AG09309 (cell line): ENCODE measurements around the gene PPP1R18.
"Not testable (repeated sequence)": the region's sequence is repeated elsewhere in the genome, so short reads cannot be mapped to it uniquely, and the experiment has no call there.

ENCODE experiments used
- DNase-seq: peaks from one replicate; pipeline ENCODE4 v3.0.0-alpha.2; 2010; ENCODE audit warnings: low read depth
- H3K4me3 ChIP-seq: 2 replicates; pipeline ENCODE4 v1.5.1; 2011; ENCODE audit warnings: mild to moderate bottlenecking, low read depth, low read length, moderate library complexity; ENCODE audit not compliant: control insufficient read depth
- TF ChIP-seq, protein P1 (sequence below): IDR thresholded peaks from 2 replicates; pipeline ENCODE4 v1.5.1; 2011; ENCODE audit warnings: mild to moderate bottlenecking, low read depth, low read length, inconsistent platforms; ENCODE audit not compliant: insufficient read depth, control insufficient read depth; ENCODE audit errors: missing control alignments

Gene PPP1R18

DNA sequence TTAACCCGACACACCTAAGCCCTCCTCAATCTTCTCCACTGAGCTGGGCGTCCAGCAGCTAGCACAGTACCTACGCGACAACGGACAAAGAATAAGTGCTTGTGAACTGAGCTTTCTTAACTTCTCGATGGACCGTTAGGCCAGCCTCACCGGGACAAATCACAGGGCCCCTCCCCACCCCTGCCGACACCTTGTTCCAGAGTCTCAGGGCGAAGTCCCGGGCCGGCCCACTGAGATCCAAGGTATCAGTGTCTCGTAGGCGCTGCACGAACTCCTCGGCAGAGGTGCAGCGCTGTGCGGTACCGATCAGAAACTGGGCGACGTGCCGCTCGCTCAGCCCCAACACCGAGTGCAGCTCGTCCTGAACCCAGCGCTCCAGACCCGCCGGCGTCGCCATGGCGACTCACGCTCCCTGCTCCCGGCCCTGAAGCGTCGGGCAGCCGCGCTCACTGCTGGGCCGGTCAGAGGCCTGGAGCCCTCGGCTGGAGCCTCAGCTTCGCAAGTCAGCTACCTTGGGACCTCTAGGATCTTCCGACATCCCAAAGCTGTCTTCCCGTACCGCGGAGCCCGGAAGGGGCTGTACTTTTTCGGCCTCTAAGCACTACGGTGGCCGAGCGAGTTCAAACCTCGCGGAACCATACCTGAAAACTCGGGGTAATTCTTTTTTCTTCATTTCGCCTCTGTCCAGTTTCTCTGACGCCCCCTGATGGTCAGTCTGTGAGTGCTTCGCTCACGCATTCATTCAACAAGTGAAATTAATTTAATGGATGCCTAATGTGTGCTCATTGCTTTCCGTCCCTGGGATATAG is 13.8 kb downstream of the PPP1R18 start, which contains the start of gene DHX16:
TSS of gene DHX16 (minus strand) at position 562 of the 809 bp plus-strand sequence. CDS start at position 397, 165 bp downstream.
- H3K4me3 ChIP-seq = peak within 1 kb of the TSS; percentile 74
- peak; percentile 93 for DNase-seq
- TF ChIP-seq, protein P1, sequence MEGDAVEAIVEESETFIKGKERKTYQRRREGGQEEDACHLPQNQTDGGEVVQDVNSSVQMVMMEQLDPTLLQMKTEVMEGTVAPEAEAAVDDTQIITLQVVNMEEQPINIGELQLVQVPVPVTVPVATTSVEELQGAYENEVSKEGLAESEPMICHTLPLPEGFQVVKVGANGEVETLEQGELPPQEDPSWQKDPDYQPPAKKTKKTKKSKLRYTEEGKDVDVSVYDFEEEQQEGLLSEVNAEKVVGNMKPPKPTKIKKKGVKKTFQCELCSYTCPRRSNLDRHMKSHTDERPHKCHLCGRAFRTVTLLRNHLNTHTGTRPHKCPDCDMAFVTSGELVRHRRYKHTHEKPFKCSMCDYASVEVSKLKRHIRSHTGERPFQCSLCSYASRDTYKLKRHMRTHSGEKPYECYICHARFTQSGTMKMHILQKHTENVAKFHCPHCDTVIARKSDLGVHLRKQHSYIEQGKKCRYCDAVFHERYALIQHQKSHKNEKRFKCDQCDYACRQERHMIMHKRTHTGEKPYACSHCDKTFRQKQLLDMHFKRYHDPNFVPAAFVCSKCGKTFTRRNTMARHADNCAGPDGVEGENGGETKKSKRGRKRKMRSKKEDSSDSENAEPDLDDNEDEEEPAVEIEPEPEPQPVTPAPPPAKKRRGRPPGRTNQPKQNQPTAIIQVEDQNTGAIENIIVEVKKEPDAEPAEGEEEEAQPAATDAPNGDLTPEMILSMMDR = peak; percentile 82

DNA sequence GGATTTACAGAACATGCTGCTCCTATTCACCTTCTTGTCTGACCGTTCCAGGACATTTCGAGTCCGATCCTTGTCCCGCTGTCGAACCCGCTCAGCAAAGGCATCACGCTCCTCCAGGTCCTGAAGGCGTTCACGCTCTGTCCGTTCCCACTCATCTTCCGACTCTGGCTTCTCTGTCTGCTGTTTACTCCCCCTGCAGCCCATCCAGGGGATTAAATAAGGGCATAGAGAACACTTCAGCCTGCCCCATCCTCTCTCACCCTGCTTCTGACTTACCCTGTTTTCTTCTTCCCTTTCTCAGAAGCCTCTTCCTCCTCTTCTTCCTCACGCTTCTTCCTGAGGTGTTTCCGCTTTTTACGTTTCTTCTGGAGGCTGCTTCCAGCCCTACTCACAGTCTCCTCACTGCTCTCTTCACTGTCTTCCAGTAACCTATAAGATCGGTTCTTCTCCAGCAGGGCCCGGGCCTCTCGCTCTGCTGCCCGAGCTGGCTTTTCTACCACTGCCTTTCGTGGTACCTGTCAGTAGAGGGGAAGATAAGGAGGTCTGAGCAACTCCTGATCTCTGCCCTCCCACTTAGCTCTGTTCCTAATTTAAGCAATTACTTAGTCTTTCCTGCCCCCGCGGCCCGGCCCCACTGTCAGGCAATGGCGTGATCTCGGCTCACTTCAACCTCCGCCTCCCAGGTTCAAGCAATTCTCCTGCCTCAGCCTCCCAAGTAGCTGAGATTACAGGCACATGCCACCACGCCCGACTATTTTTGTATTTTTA is 15.5 kb downstream of the PPP1R18 start:
- TF ChIP-seq, protein P1 = peak; percentile 12
- H3K4me3 ChIP-seq = no peak overlapping the region
- no peak for DNase-seq

DNA sequence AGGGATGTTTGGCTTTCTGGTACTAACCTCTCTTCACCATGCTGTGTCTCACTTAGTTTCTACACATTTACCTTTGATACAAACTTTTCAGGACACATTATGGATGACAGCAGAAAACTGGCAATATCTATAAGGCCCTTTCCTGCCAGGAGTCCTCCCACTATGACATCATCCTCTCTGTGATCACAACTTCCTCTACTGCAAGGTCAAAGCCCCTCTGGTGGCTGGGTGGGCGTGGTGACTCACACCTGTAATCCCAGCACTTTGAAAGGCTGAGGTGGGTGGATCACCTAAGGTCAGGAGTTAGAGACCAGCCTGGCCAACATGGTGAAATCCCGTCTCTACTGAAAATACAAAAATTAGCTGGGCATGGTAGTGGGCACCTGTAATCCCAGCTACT is 20.1 kb downstream of the PPP1R18 start:
- DNase-seq, H3K4me3 ChIP-seq: not testable (repeated sequence)

DNA sequence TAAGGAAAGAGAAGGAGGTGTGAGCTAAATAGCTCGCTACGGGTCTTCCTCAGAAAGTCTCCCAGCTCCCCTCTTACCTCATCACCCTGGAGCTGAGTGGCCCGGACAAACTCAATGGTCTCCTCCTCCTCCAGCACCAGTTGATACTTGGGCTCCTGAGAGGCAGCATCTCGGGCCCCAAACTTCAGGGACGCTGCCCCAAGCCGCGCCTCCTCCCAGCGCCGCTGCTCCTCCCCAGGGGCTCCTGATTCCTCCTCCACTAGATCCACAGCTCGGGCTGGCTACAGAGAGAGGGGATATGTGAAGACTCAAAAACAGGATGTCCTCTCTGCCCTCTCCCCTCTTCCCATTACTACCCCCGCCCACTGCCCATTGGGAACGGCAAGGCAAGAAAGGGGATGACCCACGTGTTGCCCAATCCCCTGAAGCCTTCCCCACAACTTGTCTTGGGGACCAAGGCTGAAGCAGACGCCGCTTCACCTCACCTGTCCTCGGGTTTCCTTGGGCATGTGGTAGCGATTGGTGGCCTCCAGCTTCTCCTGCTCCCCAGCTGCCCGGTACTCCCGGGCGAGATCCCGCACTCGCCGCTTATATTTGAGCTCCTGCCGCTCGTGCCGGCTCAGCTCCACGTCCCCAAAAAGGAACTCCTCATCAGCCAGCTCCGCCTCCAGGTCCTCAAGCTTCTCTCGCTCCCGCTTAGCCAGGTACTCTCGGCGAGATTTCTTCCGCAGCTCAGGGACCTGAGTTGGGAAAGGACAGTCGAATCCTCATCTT is 21.3 kb downstream of the PPP1R18 start:
- TF ChIP-seq, protein P1 = no peak
- DNase-seq = no peak
- no peak overlapping the region for H3K4me3 ChIP-seq

DNA sequence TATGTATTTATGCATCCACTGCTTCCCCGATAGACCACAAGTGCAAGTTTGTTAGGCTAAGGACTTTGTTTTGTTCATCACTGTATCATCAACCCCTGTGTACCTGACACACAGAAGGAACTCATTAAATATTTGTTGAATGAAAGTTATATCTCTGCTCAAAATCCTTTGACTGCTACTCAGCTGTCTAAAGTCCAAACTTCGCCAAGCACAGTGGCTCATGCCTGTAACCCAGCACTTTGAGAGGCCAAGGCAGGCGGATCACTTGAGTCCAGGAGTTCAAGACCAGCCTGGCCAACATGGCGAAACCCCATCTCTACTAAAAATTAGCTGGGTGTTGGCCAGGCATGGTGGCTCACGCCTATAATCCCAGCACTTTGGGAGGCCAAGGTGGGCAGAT is 28.5 kb downstream of the PPP1R18 start:
- H3K4me3 ChIP-seq, DNase-seq: not testable (repeated sequence)

DNA sequence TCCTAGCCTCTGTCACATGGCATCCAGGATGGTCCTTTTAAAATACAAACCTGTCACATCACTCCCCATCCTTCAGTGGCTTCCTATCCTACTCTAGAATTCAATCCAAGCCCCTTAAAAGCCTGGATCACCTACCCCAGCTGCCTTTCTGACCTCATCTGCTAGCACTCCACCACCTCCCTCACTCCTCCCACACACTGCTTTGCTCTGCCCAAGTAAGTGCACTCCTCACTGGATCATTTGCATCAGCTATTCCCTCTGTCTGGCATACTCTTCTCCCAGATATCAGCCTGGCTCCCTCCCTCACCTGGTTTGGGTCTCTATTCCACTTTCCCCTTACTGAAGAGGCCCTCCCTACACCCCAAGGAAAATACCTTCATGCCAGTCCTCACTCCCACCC is 29.0 kb downstream of the PPP1R18 start:
- TF ChIP-seq, protein P1 = no peak
- no peak overlapping the region for H3K4me3 ChIP-seq
- DNase-seq = no peak

DNA sequence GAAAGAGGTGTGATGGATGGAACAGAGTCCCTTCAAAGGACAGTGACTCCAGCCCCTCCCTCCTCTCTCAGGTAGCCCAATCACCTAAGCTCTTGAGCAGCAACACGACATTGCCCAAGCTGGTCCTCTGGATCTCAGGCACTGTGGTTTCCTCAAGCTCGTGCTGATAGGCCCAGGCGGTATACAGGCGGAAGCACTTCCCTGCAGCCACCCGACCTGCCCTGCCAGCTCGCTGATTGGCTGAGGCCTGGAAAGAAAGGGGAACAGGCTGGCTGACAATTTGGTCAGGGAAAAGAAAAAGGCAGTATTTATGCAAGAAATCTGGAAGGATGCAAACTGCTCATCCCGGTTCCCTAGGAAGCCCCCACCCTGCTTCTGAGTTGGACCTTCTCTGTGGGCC is 29.9 kb downstream of the PPP1R18 start:
- no peak for DNase-seq
- H3K4me3 ChIP-seq = no peak overlapping the region
- TF ChIP-seq, protein P1 = no peak
